Stimulated activated CD8-positive, alpha-beta memory T cell treated with anti-CD3 and anti-CD28 coated beads, Interleukin-4, amount 100 ng/mL, for 1 hour (primary cell): Measurements from ENCODE around the gene GCSH.
"Not testable (repeated sequence)": the region's sequence is repeated elsewhere in the genome, so short reads cannot be mapped to it uniquely, and the experiment has no call there.

Experiments used
- DNase-seq, 2 donors: peaks; one replicate each; pipeline ENCODE4 v3.0.0-alpha.2; 2020; ENCODE audit warnings: low read depth in 2 of 2, low spot score in 1 of 2

The GCSH gene

GRCh38 chr16:81095953-81096714 lies at the start of gene GCSH:
GCSH (minus strand) TSS chr16:81096395; CDS start chr16:81096278, 117 bp downstream.
- DNase-seq, result peak; percentile 92 to 95

- no peak for DNase-seq
Measured at GRCh38 chr16:81143921-81144471, 47.8 kb upstream of the GCSH start.

GRCh38 chr16:81142864-81143263 lies 46.7 kb upstream of the GCSH start:
- no peak for DNase-seq

GRCh38 chr16:81140930-81141780 lies 45.0 kb upstream of the GCSH start:
- DNase-seq, result no peak

GRCh38 chr16:81138831-81139557 lies 42.8 kb upstream of the GCSH start:
- DNase-seq, result no peak

GRCh38 chr16:81137754-81138153 lies 41.6 kb upstream of the GCSH start:
- no peak for DNase-seq

GRCh38 chr16:81136390-81137335 lies 40.5 kb upstream of the GCSH start:
- DNase-seq, result no peak

- no peak for DNase-seq
Measured at GRCh38 chr16:81130126-81130525, 33.9 kb upstream of the GCSH start.

- DNase-seq, result no peak
Measured at GRCh38 chr16:81128726-81129524, 32.7 kb upstream of the GCSH start.

GRCh38 chr16:81127051-81127450 lies 30.9 kb upstream of the GCSH start:
- DNase-seq, result no peak

GRCh38 chr16:81123092-81123852 lies 27.1 kb upstream of the GCSH start:
- no peak for DNase-seq

- no peak for DNase-seq
Measured at GRCh38 chr16:81121474-81121990, 25.3 kb upstream of the GCSH start.

GRCh38 chr16:81117436-81117835 lies 21.2 kb upstream of the GCSH start:
- no peak for DNase-seq

- no peak for DNase-seq
Measured at GRCh38 chr16:81116285-81116684, 20.1 kb upstream of the GCSH start.

- no peak for DNase-seq
Measured at GRCh38 chr16:81112453-81112852, 16.3 kb upstream of the GCSH start.

GRCh38 chr16:81109274-81109673 lies 13.1 kb upstream of the GCSH start:
- not testable (repeated sequence) for DNase-seq

GRCh38 chr16:81107511-81107910 lies 11.3 kb upstream of the GCSH start:
- no peak for DNase-seq

GRCh38 chr16:81106826-81107503 lies 10.8 kb upstream of the GCSH start:
- no peak for DNase-seq
